ENCODE measurements around the gene PRSS23.

DNA sequence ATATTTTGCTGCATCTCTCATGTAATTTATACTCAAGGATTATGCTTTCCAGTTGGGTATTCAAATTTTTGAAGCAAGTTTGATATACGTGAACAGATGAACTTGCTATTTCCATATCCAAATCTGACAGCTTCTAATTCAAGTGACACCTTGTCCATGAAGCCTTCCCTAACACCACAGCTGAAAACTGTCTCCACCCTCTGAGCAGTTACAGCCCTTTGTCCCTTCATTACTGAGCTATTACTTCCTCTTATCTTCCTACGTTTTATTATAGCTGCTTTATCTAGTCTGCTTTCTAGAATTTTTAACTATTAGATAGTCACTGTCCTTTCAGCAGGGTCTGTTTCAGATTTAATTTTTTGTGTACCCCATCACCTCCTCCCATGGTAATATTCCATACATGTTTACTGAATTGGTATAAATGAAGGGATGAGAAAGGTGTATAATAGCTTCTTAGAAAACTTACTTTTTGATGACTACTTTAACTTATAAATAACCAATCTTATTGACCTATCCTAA is 13.3 kb upstream of the PRSS23 start:
- no peak for TF ChIP-seq POLR2A (IDR thresholded peaks at IDR 0.05)
- no peak for TF ChIP-seq CTCF (IDR thresholded peaks at IDR 0.05)
- no peak for TF ChIP-seq POLR2AphosphoS5 (IDR thresholded peaks at IDR 0.05)
